Endothelial cell (in vitro differentiated cells): ENCODE measurements around the gene ALKBH5. TPM values are rescaled to one million over a fixed set of nuclear protein-coding genes. Genes with fewer than 3 reads are reported as not detected.

Experiments used
- DNase-seq: peaks from one replicate; pipeline ENCODE4 v3.0.0; 2021; ENCODE audit warnings: low spot score
- H3K27ac Mint-ChIP-seq: one replicate; pipeline ENCODE4 v1.8.0; 2021; ENCODE audit warnings: mixed read lengths, inconsistent platforms; ENCODE audit not compliant: unreplicated experiment
- H3K27me3 Mint-ChIP-seq: one replicate; pipeline ENCODE4 v1.8.0; 2021; ENCODE audit warnings: mild to moderate bottlenecking, moderate library complexity, mixed read lengths, inconsistent platforms; ENCODE audit not compliant: unreplicated experiment
- H3K36me3 Mint-ChIP-seq: one replicate; pipeline ENCODE4 v1.8.0; 2021; ENCODE audit warnings: mild to moderate bottlenecking, low read depth, mixed read lengths, inconsistent platforms; ENCODE audit not compliant: unreplicated experiment
- H3K4me1 Mint-ChIP-seq: one replicate; pipeline ENCODE4 v1.8.0; 2021; ENCODE audit warnings: mild to moderate bottlenecking, mixed read lengths, inconsistent platforms; ENCODE audit not compliant: unreplicated experiment
- H3K4me3 Mint-ChIP-seq: one replicate; pipeline ENCODE4 v1.8.0; 2021; ENCODE audit warnings: mild to moderate bottlenecking, mixed read lengths, inconsistent platforms; ENCODE audit not compliant: unreplicated experiment
- H3K9me3 Mint-ChIP-seq: one replicate; pipeline ENCODE4 v1.8.0; 2021; ENCODE audit warnings: mixed read lengths, inconsistent platforms; ENCODE audit not compliant: unreplicated experiment
- CTCF ChIP-seq: fragments of 200-600 bp; sonication (generic); IDR thresholded peaks from one replicate; pipeline ENCODE4 v1.5.0; 2021; ENCODE audit warnings: antibody characterized with exemption; ENCODE audit not compliant: unreplicated experiment
- total RNA-seq: library from RNA; stranded (reverse); fragmentation: NEBNext Ultra II Directional; extraction: Animal tissue kit (Norgen Biotek cat#: 25700); gene quantifications from one replicate; pipeline ENCODE4 v1.2.1, GENCODE V29; 2021; ENCODE audit not compliant: unreplicated experiment

ALKBH5 gene
- total RNA-seq, 1 donor from 2014 or later: 55.3 TPM

GRCh38 chr17:18143044-18143936 is 40.3 kb upstream of the ALKBH5 start:
- no peak overlapping the region for H3K27ac Mint-ChIP-seq
- H3K4me3 Mint-ChIP-seq: no peak overlapping the region
- peak; percentile 47 for TF ChIP-seq CTCF
- no peaks in the 10 kb centered on the region for H3K9me3 Mint-ChIP-seq
- H3K27me3 Mint-ChIP-seq: peaks cover 8% of the 10 kb centered on the region
- DNase-seq: peak; percentile 46
- H3K4me1 Mint-ChIP-seq: peaks cover 7% of the 10 kb centered on the region
- no peaks in the 10 kb centered on the region for H3K36me3 Mint-ChIP-seq

- no peak for TF ChIP-seq CTCF
- H3K27ac Mint-ChIP-seq: no peak overlapping the region
- H3K36me3 Mint-ChIP-seq: no peaks in the 10 kb centered on the region
- H3K4me3 Mint-ChIP-seq: no peak overlapping the region
- no peaks in the 10 kb centered on the region for H3K9me3 Mint-ChIP-seq
- peaks cover 7% of the 10 kb centered on the region for H3K4me1 Mint-ChIP-seq
- no peak for DNase-seq
- H3K27me3 Mint-ChIP-seq: peaks cover 6% of the 10 kb centered on the region
These were observed 39.4 kb upstream of the ALKBH5 start for GRCh38 chr17:18144261-18144660.

DNA sequence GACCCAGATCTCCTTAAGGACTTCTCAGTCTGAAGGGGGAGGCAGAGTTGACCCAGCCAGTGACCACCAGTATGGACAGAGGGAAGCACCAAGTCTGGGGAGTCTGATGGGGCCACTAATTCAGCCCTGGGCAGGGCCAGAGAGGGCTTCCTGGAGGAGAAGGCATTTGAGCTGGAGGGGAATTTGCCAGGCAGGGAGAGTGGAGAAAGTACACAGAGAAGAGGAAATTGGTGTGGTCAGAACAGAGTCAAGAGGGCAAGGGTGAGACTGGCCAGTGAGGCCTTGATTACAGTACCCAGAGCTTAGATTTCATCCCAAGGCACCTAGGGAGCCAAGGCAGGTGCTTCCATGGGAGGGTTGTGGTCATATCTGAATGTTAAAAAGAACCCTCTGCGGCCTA is 38.8 kb upstream of the ALKBH5 start:
- Mint-ChIP-seq H3K36me3 (no peaks in the 10 kb centered on the region), H3K27ac (no peak overlapping the region), H3K4me1 (peaks cover 7% of the 10 kb centered on the region), H3K9me3 (no peaks in the 10 kb centered on the region), H3K27me3 (peaks cover 3% of the 10 kb centered on the region), H3K4me3 (no peak overlapping the region)
- DNase-seq: no peak
- TF ChIP-seq CTCF: no peak

- no peak overlapping the region for H3K27ac Mint-ChIP-seq
- peaks cover 7% of the 10 kb centered on the region for H3K4me1 Mint-ChIP-seq
- H3K27me3 Mint-ChIP-seq: peaks cover 3% of the 10 kb centered on the region
- H3K36me3 Mint-ChIP-seq: no peaks in the 10 kb centered on the region
- H3K9me3 Mint-ChIP-seq: no peaks in the 10 kb centered on the region
- no peak overlapping the region for H3K4me3 Mint-ChIP-seq
- no peak for TF ChIP-seq CTCF
- DNase-seq: no peak
These were observed 37.8 kb upstream of the ALKBH5 start for GRCh38 chr17:18145811-18146210.

DNA sequence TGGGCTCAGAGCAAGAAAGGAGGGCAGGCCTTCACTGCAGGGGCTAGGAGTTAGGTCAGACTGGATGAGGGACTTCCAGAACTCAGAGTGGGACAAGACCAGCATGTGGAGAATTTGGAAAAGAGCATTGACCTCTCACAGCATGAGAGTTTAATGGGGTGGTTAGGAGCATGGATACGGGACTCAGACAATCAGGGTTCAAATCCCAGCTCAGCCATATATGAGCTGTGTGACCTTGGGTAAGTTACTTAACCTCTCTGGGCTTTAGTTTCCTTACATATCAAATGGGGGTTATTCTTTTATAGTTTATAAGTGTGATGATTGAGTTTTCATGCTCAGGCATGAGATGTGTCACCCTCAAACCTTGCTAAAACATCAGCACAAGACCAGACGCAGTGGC is 37.4 kb upstream of the ALKBH5 start:
- Mint-ChIP-seq H3K27ac (no peak overlapping the region), H3K4me3 (no peak overlapping the region), H3K9me3 (no peaks in the 10 kb centered on the region), H3K27me3 (no peaks in the 10 kb centered on the region), H3K4me1 (peaks cover 7% of the 10 kb centered on the region), H3K36me3 (no peaks in the 10 kb centered on the region)
- no peak for TF ChIP-seq CTCF
- DNase-seq: no peak
